WTC11 (cell line): Measurements from ENCODE around the gene HSD17B3. TPM values are rescaled to one million over a fixed set of nuclear protein-coding genes. Genes with fewer than 3 reads are reported as not detected.

Experiments used
- ATAC-seq: fragments of 200-7000 bp; cut with Tn5 transposase; 2 replicates; pipeline ENCODE4 v1.10.0; 2021; ENCODE audit warnings: mild to moderate bottlenecking, moderate library complexity
- CTCF ChIA-PET: fragments of 300-600 bp; sonication (Branson Sonifier 250); formaldehyde crosslinking; loops from one replicate; lab custom pipeline; 2021; ENCODE audit warnings: antibody characterized with exemption; lab: Charles Lee
- POLR2A ChIA-PET: fragments of 350-600 bp; sonication (Branson Sonifier 250); formaldehyde crosslinking; loops from one replicate; lab custom pipeline; 2021; ENCODE audit warnings: antibody characterized with exemption; lab: Charles Lee
- DNase-seq: peaks from one replicate; pipeline ENCODE4 v3.0.0; 2021; ENCODE audit warnings: low spot score
- H3K27ac Mint-ChIP-seq: 2 replicates; pipeline ENCODE4 v1.8.0; 2021; ENCODE audit warnings: mixed read lengths
- H3K27me3 Mint-ChIP-seq: 2 replicates; pipeline ENCODE4 v1.8.0; 2021; ENCODE audit warnings: low read depth, mild to moderate bottlenecking, moderate library complexity, mixed read lengths
- H3K36me3 Mint-ChIP-seq: 2 replicates; pipeline ENCODE4 v1.8.0; 2021; ENCODE audit warnings: mixed read lengths
- H3K4me1 Mint-ChIP-seq: 2 replicates; pipeline ENCODE4 v1.8.0; 2022; ENCODE audit warnings: mixed read lengths
- H3K4me3 Mint-ChIP-seq: 2 replicates; pipeline ENCODE4 v1.8.0; 2021; ENCODE audit warnings: mild to moderate bottlenecking, moderate library complexity, mixed read lengths
- H3K9me3 Mint-ChIP-seq: 2 replicates; pipeline ENCODE4 v1.8.0; 2021; ENCODE audit warnings: mixed read lengths
- AR ChIP-seq: fragments of 250-450 bp; sonication (Bioruptor Pico); IDR thresholded peaks from 2 replicates; pipeline ENCODE4 v1.9.0; 2021; ENCODE audit warnings: mild to moderate bottlenecking
- ARID4B ChIP-seq: sonication (generic); formaldehyde crosslinking; IDR thresholded peaks from 2 replicates; pipeline ENCODE4 v1.8.0; 2023; ENCODE audit warnings: missing genetic modification reagents, mild to moderate bottlenecking, borderline replicate concordance
- CTCF ChIP-seq: fragments of 200-600 bp; IDR thresholded peaks from 2 replicates; pipeline ENCODE4 v1.8.0; 2022; ENCODE audit warnings: antibody characterized with exemption
- EMX1 ChIP-seq: fragments of 250-450 bp; sonication (Bioruptor Pico); IDR thresholded peaks from 2 replicates; pipeline ENCODE4 v1.8.0; 2021; ENCODE audit warnings: mild to moderate bottlenecking
- HMGXB4 ChIP-seq: sonication (generic); formaldehyde crosslinking; IDR thresholded peaks from 2 replicates; pipeline ENCODE4 v1.8.1; 2023; ENCODE audit warnings: mild to moderate bottlenecking, moderate library complexity, missing genetic modification reagents
- KAT7 ChIP-seq: sonication (generic); formaldehyde crosslinking; IDR thresholded peaks from 2 replicates; pipeline ENCODE4 v1.8.1; 2023; ENCODE audit warnings: missing genetic modification reagents, mild to moderate bottlenecking, borderline replicate concordance
- MLX ChIP-seq: sonication (generic); formaldehyde crosslinking; IDR thresholded peaks from 2 replicates; pipeline ENCODE4 v1.8.1; 2023; ENCODE audit warnings: mild to moderate bottlenecking, missing genetic modification reagents, moderate library complexity
- NFATC4 ChIP-seq: fragments of 250-450 bp; sonication (Bioruptor Pico); IDR thresholded peaks from 2 replicates; pipeline ENCODE4 v1.9.0; 2021; ENCODE audit warnings: mild to moderate bottlenecking
- NFYB ChIP-seq: sonication (generic); formaldehyde crosslinking; conservative IDR thresholded peaks from 2 replicates; pipeline ENCODE4 v1.8.0; 2022; ENCODE audit warnings: low read depth, missing genetic modification reagents
- NR1H2 ChIP-seq: sonication (generic); formaldehyde crosslinking; IDR thresholded peaks from 2 replicates; pipeline ENCODE4 v1.9.0; 2021; ENCODE audit warnings: mild to moderate bottlenecking, moderate library complexity, missing genetic modification reagents
- PRRX2 ChIP-seq: fragments of 250-450 bp; sonication (Bioruptor Pico); IDR thresholded peaks from 2 replicates; pipeline ENCODE4 v1.8.0; 2021; ENCODE audit warnings: mild to moderate bottlenecking
- SOX15 ChIP-seq: fragments of 250-450 bp; sonication (Bioruptor Pico); IDR thresholded peaks from 2 replicates; pipeline ENCODE4 v1.9.0; 2021; ENCODE audit warnings: mild to moderate bottlenecking
- SP1 ChIP-seq: sonication (generic); formaldehyde crosslinking; conservative IDR thresholded peaks from 2 replicates; pipeline ENCODE4 v1.8.1; 2022; ENCODE audit warnings: missing genetic modification reagents
- ZMAT4 ChIP-seq: fragments of 250-450 bp; sonication (Bioruptor Pico); IDR thresholded peaks from 2 replicates; pipeline ENCODE4 v1.9.0; 2021; ENCODE audit warnings: mild to moderate bottlenecking
- ZNF121 ChIP-seq: sonication (generic); formaldehyde crosslinking; IDR thresholded peaks from 2 replicates; pipeline ENCODE4 v1.8.0; 2023; ENCODE audit warnings: missing genetic modification reagents
- total RNA-seq: library from RNA; stranded (reverse); gene quantifications from 3 replicates; pipeline ENCODE4 v1.2.3, GENCODE V29; 2021

The HSD17B3 gene
- total RNA-seq, 1 experiment from 2014 or later = not detected

GRCh38 chr9:96318921-96319565, 17.1 kb upstream of the HSD17B3 start (continued):
- TF ChIP-seq AR (CRISPR knock-in tag) (no peak), NFATC4 (no peak)

- POLR2A ChIA-PET = no interaction called here
- TF ChIP-seq PRRX2 (CRISPR knock-in tag) (no peak), CTCF (peak; percentile 61)
- peaks cover 23% of the 10 kb centered on the region for H3K9me3 Mint-ChIP-seq
- peaks cover 18% of the 10 kb centered on the region for H3K4me1 Mint-ChIP-seq
- no peak for DNase-seq
- H3K36me3 Mint-ChIP-seq = peaks cover 24% of the 10 kb centered on the region
- H3K27me3 Mint-ChIP-seq = peaks cover 5% of the 10 kb centered on the region; the same call in 1 of the 2 replicates
- ATAC-seq = peak; percentile 73
- no peak overlapping the region for H3K27ac Mint-ChIP-seq
- no peak overlapping the region for H3K4me3 Mint-ChIP-seq
- CTCF ChIA-PET = interaction anchor here (0.6 to 3.7 kb wide), 41 partner anchors 9 to 1190 kb away, joined by 3 to 43 read pairs (median 4); partner anchors contain the start of genes HABP4, HSD17B3 and SLC35D2
Measured at GRCh38 chr9:96317335-96317980, 15.5 kb upstream of the HSD17B3 start.

GRCh38 chr9:96309850-96310249, 7.9 kb upstream of the HSD17B3 start:
- ChIA-PET CTCF (no interaction called here), POLR2A (no interaction called here)
- Mint-ChIP-seq H3K4me3 (no peak overlapping the region), H3K36me3 (peaks cover 37% of the 10 kb centered on the region), H3K4me1 (peaks cover 10% of the 10 kb centered on the region), H3K9me3 (peaks cover 37% of the 10 kb centered on the region), H3K27me3 (peaks cover 11% of the 10 kb centered on the region; the same call in 1 of the 2 replicates), H3K27ac (no peak overlapping the region)
- no peak for DNase-seq
- no peak for ATAC-seq
- TF ChIP-seq ZNF121 (CRISPR knock-in tag) (no peak), MLX (CRISPR knock-in tag) (no peak), ARID4B (CRISPR knock-in tag) (no peak), NR1H2 (CRISPR knock-in tag) (no peak), HMGXB4 (CRISPR knock-in tag) (no peak), KAT7 (CRISPR knock-in tag) (no peak), ZMAT4 (no peak), SOX15 (CRISPR knock-in tag) (no peak), EMX1 (no peak), NFYB (no peak), SP1 (CRISPR knock-in tag) (no peak)
